CD4-positive, alpha-beta T cell (primary cell): Measurements from ENCODE around the gene MYO1C. TPM values are rescaled to one million over a fixed set of nuclear protein-coding genes. Genes with fewer than 3 reads are reported as not detected.

ENCODE experiments used
- ATAC-seq: fragments of 200-7000 bp; cut with Tn5 transposase; one replicate; pipeline ENCODE4 v1.10.0; 2022; ENCODE audit warnings: mild to moderate bottlenecking; ENCODE audit not compliant: poor library complexity
- CTCF ChIA-PET: fragments of 350-600 bp; sonication (Branson Sonifier 250); formaldehyde crosslinking; loops from one replicate; lab custom pipeline; 2021; ENCODE audit warnings: antibody characterized with exemption, inconsistent platforms; lab: Charles Lee
- POLR2A ChIA-PET: fragments of 350-600 bp; sonication (Branson Sonifier 250); formaldehyde crosslinking; loops from one replicate; lab custom pipeline; 2021; ENCODE audit warnings: antibody characterized with exemption, inconsistent platforms; lab: Charles Lee
- DNase-seq, 14 experiments: peaks; one replicate each; pipeline ENCODE4 v3.0.0-alpha.2; 2013 to 2020; ENCODE audit warnings: mixed read lengths in 2 of 14
- H3K27ac ChIP-seq, 2 donors: one replicate each; pipeline versions ENCODE4 v1.5.1 to v1.7.0; 2013; ENCODE audit warnings: low read length in 2 of 2, low read depth in 1 of 2, mild to moderate bottlenecking in 1 of 2
- H3K27me3 ChIP-seq, 2 experiments: 1 replicate in 1 of 2; 2 replicates in 1 of 2; pipeline versions ENCODE4 v1.6.1 to v1.7.0; 2013; ENCODE audit warnings: low read length in 2 of 2, control low read depth in 1 of 2, mild to moderate bottlenecking in 1 of 2, moderate library complexity in 1 of 2; ENCODE audit not compliant: insufficient read depth in 2 of 2, control insufficient read depth in 1 of 2
- H3K36me3 ChIP-seq: one replicate; pipeline ENCODE4 v1.6.1; 2013; ENCODE audit warnings: low read length, control low read depth; ENCODE audit not compliant: insufficient read depth
- H3K4me1 ChIP-seq: one replicate; pipeline ENCODE4 v1.6.1; 2013; ENCODE audit warnings: low read length, control low read depth; ENCODE audit not compliant: insufficient read depth
- H3K4me3 ChIP-seq: one replicate; pipeline ENCODE4 v1.5.1; 2013; ENCODE audit warnings: mild to moderate bottlenecking, low read length, moderate library complexity
- H3K9me3 ChIP-seq, 2 experiments: 1 replicate in 1 of 2; 2 replicates in 1 of 2; pipeline versions ENCODE4 v1.6.1 to v1.7.0; 2013; ENCODE audit warnings: low read length in 2 of 2, mild to moderate bottlenecking in 2 of 2, control low read depth in 1 of 2, moderate library complexity in 1 of 2; ENCODE audit not compliant: control insufficient read depth in 1 of 2, insufficient read depth in 1 of 2
- H3K27ac Mint-ChIP-seq: one replicate; pipeline ENCODE4 v1.8.0; 2020; ENCODE audit warnings: mixed read lengths
- H3K27me3 Mint-ChIP-seq: one replicate; pipeline ENCODE4 v1.8.0; 2021; ENCODE audit warnings: mixed read lengths
- H3K36me3 Mint-ChIP-seq: one replicate; pipeline ENCODE4 v1.8.0; 2021; ENCODE audit warnings: low read depth, mixed read lengths
- H3K4me1 Mint-ChIP-seq: one replicate; pipeline ENCODE4 v1.8.0; 2021; ENCODE audit warnings: low read depth, mixed read lengths
- H3K4me3 Mint-ChIP-seq: one replicate; pipeline ENCODE4 v1.8.0; 2020; ENCODE audit warnings: mild to moderate bottlenecking, mixed read lengths
- H3K9me3 Mint-ChIP-seq: one replicate; pipeline ENCODE4 v1.8.0; 2020; ENCODE audit warnings: mixed read lengths
- CTCF ChIP-seq: fragments of 200-600 bp; IDR thresholded peaks from one replicate; pipeline ENCODE4 v1.8.0; 2022; ENCODE audit warnings: antibody characterized with exemption, mild to moderate bottlenecking
- intact Hi-C, 2 experiments: fragments of 100-400 bp; cut with DNase I in 1 of 2; cut with micrococcal nuclease in 1 of 2; formaldehyde crosslinking; loops; one replicate each; pipeline versions ENCODE4 v1.15.1 to v1.9.0; 2023 to 2025; cut with DNase I, micrococcal nuclease
- total RNA-seq, 174 experiments: library from RNA in 2 of 174; stranded (reverse) in 2 of 174; gene quantifications; one replicate each; pipeline ENCODE4 v1.2.3 and lab custom pipeline; 2021 to 2026

Gene MYO1C
- total RNA-seq, 2 experiments from 2014 or later, result 21.0 to 24.7 TPM

DNA sequence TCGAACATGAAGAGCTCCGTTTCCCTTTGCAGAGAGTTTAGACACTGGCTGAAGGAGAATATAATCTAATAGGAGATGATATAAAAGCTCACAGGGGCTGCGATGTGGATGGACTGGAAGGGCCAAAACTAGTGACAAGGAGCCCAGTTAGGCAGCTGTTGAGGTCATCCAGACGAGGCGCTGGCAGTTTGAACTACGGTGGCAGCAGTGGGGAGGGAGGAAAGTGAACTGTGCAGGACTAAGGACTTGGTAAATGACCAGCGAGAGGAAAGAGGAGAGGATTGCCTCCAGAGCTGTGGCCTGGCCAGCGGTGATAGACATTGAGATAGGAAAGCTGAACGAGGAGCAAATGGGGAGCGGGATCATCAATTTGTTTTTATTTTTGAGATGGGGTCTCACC is 77.9 kb downstream of the MYO1C start:
- Histone ChIP-seq H3K4me3 (no peak overlapping the region), H3K27ac (no peak overlapping the region), H3K4me1 (no peaks in the 10 kb centered on the region), H3K27me3 (no peaks in the 10 kb centered on the region), H3K9me3 (no peaks in the 10 kb centered on the region), H3K36me3 (no peaks in the 10 kb centered on the region)
- no peaks in the 10 kb centered on the region for H3K27me3 Mint-ChIP-seq
- ChIA-PET CTCF (interaction anchor here (0.6 kb wide), 1 partner anchor 870 kb away, joined by 3 read pairs; no protein-coding TSS in a partner anchor), POLR2A (interaction anchor here (0.6 kb wide), 1 partner anchor 24 kb away, joined by 4 read pairs; no protein-coding TSS in a partner anchor)
- H3K9me3 Mint-ChIP-seq, result no peaks in the 10 kb centered on the region
- no peak for DNase-seq
- intact Hi-C loops, result no loop called here
- no peak overlapping the region for H3K27ac Mint-ChIP-seq
- H3K36me3 Mint-ChIP-seq, result no peaks in the 10 kb centered on the region
- no peak for TF ChIP-seq CTCF
- no peaks in the 10 kb centered on the region for H3K4me1 Mint-ChIP-seq
- H3K4me3 Mint-ChIP-seq, result no peak overlapping the region
- no peak for ATAC-seq

Other genes starting within 250 kb of the MYO1C start
- gene BHLHA9, start 222.2 kb downstream of the MYO1C start, total RNA-seq, result not detected
- gene TRARG1, start 213.0 kb downstream of the MYO1C start, total RNA-seq, result not detected
- 100 to 1,000 TPM; 116 to 133 TPM for gene YWHAE, start 92.5 kb downstream of the MYO1C start, total RNA-seq
- 10 to 100 TPM; 13.6 to 14.5 TPM for gene CRK, start 36.5 kb downstream of the MYO1C start, total RNA-seq
- 100 to 1,000 TPM; 199 to 207 TPM for gene INPP5K, start 23.9 kb upstream of the MYO1C start, total RNA-seq
- gene PITPNA, start 70.1 kb upstream of the MYO1C start, total RNA-seq, result 10 to 100 TPM; 24.5 to 29.0 TPM
- 10 to 100 TPM in 1 of 2 experiments, 1 to 10 TPM in 1; 9.0 to 10.2 TPM for gene SLC43A2, start 136.1 kb upstream of the MYO1C start, total RNA-seq
- gene SCARF1, start 153.0 kb upstream of the MYO1C start, total RNA-seq, result under 1 TPM; 0.41 to 0.45 TPM
- 1 to 10 TPM; 1.3 to 1.5 TPM for gene RILP, start 157.2 kb upstream of the MYO1C start, total RNA-seq
- gene PRPF8, start 192.2 kb upstream of the MYO1C start, total RNA-seq, result 100 to 1,000 TPM; 550 to 572 TPM
- gene TLCD2, start 217.7 kb upstream of the MYO1C start, total RNA-seq, result under 1 TPM; 0.19 to 0.34 TPM
- 10 to 100 TPM; 24.8 to 25.0 TPM for gene WDR81, start 232.0 kb upstream of the MYO1C start, total RNA-seq